H9 (cell line): ENCODE measurements around the gene LSM11. TPM values are rescaled to one million over a fixed set of nuclear protein-coding genes. Genes with fewer than 3 reads are reported as not detected.
A peak's percentile ranks its signal among the peaks of the same experiment; 100 is the strongest.

Experiments used
- DNase-seq: peaks from one replicate; pipeline ENCODE4 v3.0.0-alpha.2; 2017
- H2AFZ ChIP-seq: one replicate; pipeline ENCODE4 v1.6.1; 2013; ENCODE audit warnings: mild to moderate bottlenecking, low read length, control low read depth, moderate library complexity
- H2AK5ac ChIP-seq: 2 replicates; pipeline ENCODE4 v1.6.1; 2013; ENCODE audit warnings: low read length, control low read depth, mixed read lengths; ENCODE audit not compliant: insufficient read length
- H2BK120ac ChIP-seq: one replicate; pipeline ENCODE4 v1.6.1; 2013; ENCODE audit warnings: low read depth, mild to moderate bottlenecking, low read length, control low read depth, inconsistent platforms; ENCODE audit not compliant: poor library complexity, severe bottlenecking
- H2BK12ac ChIP-seq: 2 replicates; pipeline ENCODE4 v1.6.1; 2013; ENCODE audit warnings: low read length, control low read depth, mixed read lengths, low read depth; ENCODE audit not compliant: insufficient read length
- H2BK15ac ChIP-seq: 2 replicates; pipeline ENCODE4 v1.6.1; 2013; ENCODE audit warnings: low read depth, low read length, control low read depth
- H2BK20ac ChIP-seq: one replicate; pipeline ENCODE4 v1.6.1; 2013; ENCODE audit warnings: low read depth, mild to moderate bottlenecking, low read length, control low read depth, inconsistent platforms; ENCODE audit not compliant: poor library complexity, severe bottlenecking
- H2BK5ac ChIP-seq: 2 replicates; pipeline ENCODE4 v1.6.1; 2013; ENCODE audit warnings: low read length, control low read depth, mixed read lengths; ENCODE audit not compliant: insufficient read length
- H3K14ac ChIP-seq: 2 replicates; pipeline ENCODE4 v1.6.1; 2013; ENCODE audit warnings: low read length, control low read depth; ENCODE audit not compliant: insufficient read depth
- H3K18ac ChIP-seq: 2 replicates; pipeline ENCODE4 v1.6.1; 2013; ENCODE audit warnings: low read depth, mild to moderate bottlenecking, mixed read lengths, low read length, control low read depth; ENCODE audit not compliant: insufficient read length
- H3K23ac ChIP-seq: 2 replicates; pipeline ENCODE4 v1.6.1; 2013; ENCODE audit warnings: low read length, control low read depth, mixed read lengths, low read depth; ENCODE audit not compliant: insufficient read length
- H3K23me2 ChIP-seq: 2 replicates; pipeline ENCODE4 v1.6.1; 2013; ENCODE audit warnings: low read depth, mild to moderate bottlenecking, mixed read lengths, low read length, control low read depth; ENCODE audit not compliant: insufficient read length, poor library complexity, severe bottlenecking
- H3K27ac ChIP-seq: 2 replicates; pipeline ENCODE4 v1.5.1; 2013; ENCODE audit warnings: low read length, control low read depth, mixed read lengths, low read depth; ENCODE audit not compliant: insufficient read length
- H3K27me3 ChIP-seq: 2 replicates; pipeline ENCODE4 v1.6.1; 2013; ENCODE audit warnings: low read length, control low read depth, inconsistent platforms; ENCODE audit not compliant: insufficient read depth
- H3K4ac ChIP-seq: 2 replicates; pipeline ENCODE4 v1.6.1; 2013; ENCODE audit warnings: low read depth, mild to moderate bottlenecking, control low read depth, inconsistent platforms, low read length, moderate library complexity
- H3K4me1 ChIP-seq: 2 replicates; pipeline ENCODE4 v1.6.1; 2013; ENCODE audit warnings: low read length, control low read depth, inconsistent platforms; ENCODE audit not compliant: insufficient read depth
- H3K4me2 ChIP-seq: 2 replicates; pipeline ENCODE4 v1.6.1; 2013; ENCODE audit warnings: low read length, control low read depth, mixed read lengths; ENCODE audit not compliant: insufficient read length, insufficient read depth
- H3K56ac ChIP-seq: 2 replicates; pipeline ENCODE4 v1.6.1; 2013; ENCODE audit warnings: low read depth, mild to moderate bottlenecking, mixed read lengths, low read length, control low read depth; ENCODE audit not compliant: insufficient read length
- H3K79me1 ChIP-seq: 2 replicates; pipeline ENCODE4 v1.6.1; 2013; ENCODE audit warnings: low read depth, mild to moderate bottlenecking, moderate library complexity, low read length, control low read depth, inconsistent platforms; ENCODE audit not compliant: insufficient read depth, poor library complexity, severe bottlenecking
- H3K79me2 ChIP-seq: 2 replicates; pipeline ENCODE4 v1.6.1; 2013; ENCODE audit warnings: low read length, control low read depth, inconsistent platforms; ENCODE audit not compliant: insufficient read depth
- H3K9ac ChIP-seq: 2 replicates; pipeline ENCODE4 v1.6.1; 2013; ENCODE audit warnings: low read length, control low read depth, mixed read lengths; ENCODE audit not compliant: insufficient read length; ENCODE audit errors: extremely low read depth
- H3K9me3 ChIP-seq: one replicate; pipeline ENCODE4 v1.6.1; 2013; ENCODE audit warnings: low read depth, low read length, inconsistent platforms; ENCODE audit not compliant: control insufficient read depth
- H3T11ph ChIP-seq: one replicate; pipeline ENCODE4 v1.6.1; 2013; ENCODE audit warnings: mild to moderate bottlenecking, low read length, control low read depth, inconsistent platforms
- H4K20me1 ChIP-seq: one replicate; pipeline ENCODE4 v1.6.1; 2013; ENCODE audit not compliant: control insufficient read depth, insufficient read length, insufficient read depth
- H4K5ac ChIP-seq: 2 replicates; pipeline ENCODE4 v1.6.1; 2013; ENCODE audit warnings: low read depth, mild to moderate bottlenecking, mixed read lengths, low read length, control low read depth; ENCODE audit not compliant: insufficient read length
- H4K8ac ChIP-seq: replicated peaks from 2 replicates; pipeline ENCODE4 v1.6.1; 2013; ENCODE audit warnings: low read length, control low read depth, mixed read lengths, low read depth; ENCODE audit not compliant: insufficient read length
- H4K91ac ChIP-seq: 2 replicates; pipeline ENCODE4 v1.6.1; 2013; ENCODE audit warnings: low read depth, mild to moderate bottlenecking, moderate library complexity, mixed read lengths, low read length, control low read depth; ENCODE audit not compliant: insufficient read length
- H3K27ac Mint-ChIP-seq, 3 experiments: 2 replicates in 2 of 3; 3 replicates in 1 of 3; pipeline ENCODE4 v1.8.0; 2020 to 2021; ENCODE audit warnings: mixed read lengths in 3 of 3, mild to moderate bottlenecking in 1 of 3, moderate library complexity in 1 of 3
- H3K27me3 Mint-ChIP-seq: 2 replicates; pipeline ENCODE4 v1.8.0; 2021; ENCODE audit warnings: low read depth, mild to moderate bottlenecking, moderate library complexity, mixed read lengths
- H3K36me3 Mint-ChIP-seq, 3 experiments: 2 replicates in 2 of 3; 3 replicates in 1 of 3; pipeline ENCODE4 v1.8.0; 2020 to 2021; ENCODE audit warnings: low read depth in 3 of 3, mixed read lengths in 3 of 3; ENCODE audit not compliant: insufficient read depth in 1 of 3
- H3K4me1 Mint-ChIP-seq, 2 experiments: 2 replicates each; pipeline ENCODE4 v1.8.0; 2020; ENCODE audit warnings: mixed read lengths in 2 of 2
- H3K4me3 Mint-ChIP-seq, 2 experiments: 2 replicates in 1 of 2; 3 replicates in 1 of 2; pipeline ENCODE4 v1.8.0; 2020 to 2021; ENCODE audit warnings: mild to moderate bottlenecking in 2 of 2, mixed read lengths in 2 of 2, moderate library complexity in 1 of 2
- H3K9me3 Mint-ChIP-seq, 2 experiments: 2 replicates in 1 of 2; 3 replicates in 1 of 2; pipeline ENCODE4 v1.8.0; 2020; ENCODE audit warnings: mild to moderate bottlenecking in 2 of 2, mixed read lengths in 2 of 2, moderate library complexity in 1 of 2
- CTCF ChIP-seq: fragments of 200-600 bp; sonication (generic); conservative IDR thresholded peaks from 3 replicates; pipeline ENCODE4 v1.8.0; 2021; ENCODE audit warnings: antibody characterized with exemption, mild to moderate bottlenecking
- WGBS: extraction: QIAGEN DNeasy Blood & Tissue Kit; methylation state at CpG from one replicate; pipeline ENCODE4 v1.1.7; 2013; ENCODE audit warnings: missing lambda C conversion rate, low lambda C conversion rate, mixed read lengths; ENCODE audit not compliant: insufficient read length; ENCODE audit errors: extremely low coverage; 5-methylcytosine and 5-hydroxymethylcytosine counted together
- total RNA-seq: library from RNA; stranded (reverse); gene quantifications from 2 replicates; pipeline ENCODE4 v1.2.1, GENCODE V29; 2021

The LSM11 gene
- total RNA-seq, 1 experiment from 2014 or later = 4.7 TPM

GRCh38 chr5:157747173-157747740, 3.7 kb downstream of the LSM11 start:
- Histone ChIP-seq H3K79me2 (no peaks in the 10 kb centered on the region), H3K4me2 (no peak overlapping the region), H3T11ph (no peak overlapping the region), H2BK15ac (no peak overlapping the region), H3K9ac (no peak overlapping the region), H3K14ac (no peak overlapping the region), H4K20me1 (no peaks in the 10 kb centered on the region), H2AK5ac (no peak overlapping the region), H4K8ac (no peak overlapping the region), H2BK20ac (no peak overlapping the region), H2BK5ac (no peak overlapping the region), H4K91ac (no peak overlapping the region), H3K27ac (no peak overlapping the region), H3K23me2 (peaks cover 9% of the 10 kb centered on the region), H2BK120ac (no peak overlapping the region), H3K79me1 (no peaks in the 10 kb centered on the region), H2BK12ac (no peak overlapping the region), H2AFZ (no peak overlapping the region), H3K56ac (no peak overlapping the region), H3K23ac (no peak overlapping the region), H3K18ac (no peak overlapping the region), H3K4ac (no peak overlapping the region), H3K27me3 (peaks cover 7% of the 10 kb centered on the region), H4K5ac (no peak overlapping the region), H3K9me3 (no peaks in the 10 kb centered on the region), H3K4me1 (no peaks in the 10 kb centered on the region)
- peak overlapping the region in 1 of 3 experiments; percentile 31; a peak in 1 of 7 replicates for H3K27ac Mint-ChIP-seq
- WGBS = no CpG with 5 or more reads among the region's 6 CpGs
- H3K4me3 Mint-ChIP-seq = no peak overlapping the region
- no peaks in the 10 kb centered on the region; a peak in 1 of 7 replicates for H3K36me3 Mint-ChIP-seq
- no peaks in the 10 kb centered on the region for H3K9me3 Mint-ChIP-seq
- no peak for TF ChIP-seq CTCF
- DNase-seq = no peak
- peaks cover 8 to 15% of the 10 kb centered on the region in 2 experiments for H3K4me1 Mint-ChIP-seq
- H3K27me3 Mint-ChIP-seq = peaks cover 18% of the 10 kb centered on the region
